Thymus (tissue), 11 donors: ENCODE results near the gene LAMA3. TPM values are rescaled to one million over a fixed set of nuclear protein-coding genes. Genes with fewer than 3 reads are reported as not detected.

Source experiments
- DNase-seq, 9 donors: peaks; one replicate each; pipeline ENCODE4 v3.0.0-alpha.2; 2013; ENCODE audit warnings: low spot score in 9 of 9, low read depth in 6 of 9, missing footprints in 1 of 9
- H3K27ac ChIP-seq, 2 donors: one replicate each; pipeline ENCODE4 v1.5.1; 2013; ENCODE audit warnings: control low read depth in 1 of 2, low read depth in 1 of 2, low read length in 1 of 2, mild to moderate bottlenecking in 1 of 2, moderate library complexity in 1 of 2
- H3K27me3 ChIP-seq, 2 donors: one replicate each; pipeline ENCODE4 v1.5.1; 2013; ENCODE audit warnings: low read length in 1 of 2; ENCODE audit not compliant: control insufficient read depth in 2 of 2, insufficient read depth in 1 of 2
- H3K36me3 ChIP-seq, 2 donors: one replicate each; pipeline ENCODE4 v1.5.1; 2013; ENCODE audit warnings: low read length in 1 of 2, mild to moderate bottlenecking in 1 of 2, moderate library complexity in 1 of 2; ENCODE audit not compliant: control insufficient read depth in 2 of 2, insufficient read depth in 2 of 2
- H3K4me1 ChIP-seq, 2 donors: one replicate each; pipeline ENCODE4 v1.5.1; 2013; ENCODE audit warnings: low read length in 2 of 2; ENCODE audit not compliant: control insufficient read depth in 2 of 2, insufficient read depth in 2 of 2
- H3K4me3 ChIP-seq, 2 donors: one replicate each; pipeline ENCODE4 v1.5.1; 2013; ENCODE audit warnings: low read length in 2 of 2, control low read depth in 1 of 2, mild to moderate bottlenecking in 1 of 2
- H3K9me3 ChIP-seq, 2 donors: one replicate each; pipeline ENCODE4 v1.5.1; 2013; ENCODE audit warnings: low read length in 1 of 2, mild to moderate bottlenecking in 1 of 2; ENCODE audit not compliant: control insufficient read depth in 2 of 2, insufficient read depth in 1 of 2
- WGBS: extraction: QIAGEN DNeasy Blood & Tissue Kit; methylation state at CpG from one replicate; pipeline ENCODE4 v1.1.7; 2013; 5-methylcytosine and 5-hydroxymethylcytosine counted together
- polyA plus RNA-seq: library from polyadenylated mRNA; stranded (reverse); fragments of 200-250 nt; gene quantifications from one replicate; pipeline ENCODE4 v1.2.3, GENCODE V29; 2013
- total RNA-seq: library from RNA; stranded (reverse); fragments of 120-200 nt; gene quantifications from one replicate; pipeline ENCODE4 v1.2.4, GENCODE V29; 2013
- donor health status: healthy.

The LAMA3 gene
- total and polyA plus RNA-seq, 2 donors, result 8.9 to 50.1 TPM

DNA sequence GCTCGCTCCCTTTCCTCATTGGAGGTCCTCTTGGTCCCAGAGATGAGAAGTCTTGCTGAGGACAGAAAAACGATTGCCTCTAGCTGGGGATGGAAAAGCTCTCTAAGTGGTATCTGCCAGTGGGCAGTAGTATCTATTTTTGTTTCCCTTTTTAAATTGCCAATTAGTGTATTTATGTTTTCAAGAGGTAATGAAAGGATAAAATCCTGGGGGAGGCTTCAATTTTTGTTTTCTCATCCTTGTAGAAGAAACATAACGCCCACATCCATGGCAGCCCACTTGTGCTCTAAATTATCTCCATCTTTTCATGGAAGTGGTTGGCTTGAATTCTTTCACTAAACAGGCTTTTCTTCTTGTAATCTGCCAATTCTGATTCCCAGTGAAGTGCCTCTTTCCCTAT, 40.8 kb upstream of the LAMA3 start:
- H3K9me3 ChIP-seq, result no peaks in the 10 kb centered on the region
- no peaks in the 10 kb centered on the region for H3K36me3 ChIP-seq
- no peaks in the 10 kb centered on the region for H3K4me1 ChIP-seq
- no peak overlapping the region for H3K27ac ChIP-seq
- H3K4me3 ChIP-seq, result no peak overlapping the region
- 95% methylated on average over 3 of the region's 3 CpGs for WGBS
- peaks cover 2 to 8% of the 10 kb centered on the region in 2 donors for H3K27me3 ChIP-seq
- DNase-seq, result no peak

DNA sequence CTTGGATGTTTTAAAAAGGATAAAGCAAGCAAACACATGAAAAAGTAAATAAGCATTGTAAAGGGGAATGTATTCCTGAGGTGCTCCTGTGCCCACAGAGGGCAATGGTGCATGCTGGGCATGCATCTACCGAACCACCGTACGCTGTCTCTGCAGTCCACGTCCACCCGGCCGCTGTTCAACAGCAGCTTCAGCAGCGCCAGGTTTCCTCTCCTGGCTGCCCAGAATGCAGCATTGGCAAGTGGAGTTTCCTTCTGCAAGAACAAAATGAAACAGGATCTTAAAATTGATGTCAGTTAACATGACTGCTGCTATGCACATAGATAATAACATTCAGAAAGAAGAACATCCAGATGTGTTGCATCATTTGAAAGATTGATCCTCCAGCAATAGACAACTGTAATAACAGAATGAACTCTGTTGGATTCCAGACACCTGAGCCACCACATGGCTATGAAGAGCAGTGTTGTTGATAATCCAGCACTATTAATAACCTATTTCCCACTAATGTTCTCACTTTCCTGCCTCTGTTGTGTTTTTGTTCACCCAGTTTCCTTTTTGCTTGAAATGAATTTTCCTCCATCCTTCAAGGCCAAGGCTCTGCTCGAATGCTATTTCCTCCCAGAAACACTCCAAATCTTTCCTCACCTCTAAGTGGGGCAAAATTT, 40.2 kb upstream of the LAMA3 start:
- H3K4me1 ChIP-seq, result no peaks in the 10 kb centered on the region
- no peak for DNase-seq
- no peaks in the 10 kb centered on the region for H3K36me3 ChIP-seq
- no peaks in the 10 kb centered on the region for H3K9me3 ChIP-seq
- H3K27ac ChIP-seq, result no peak overlapping the region
- WGBS, result 76% methylated on average over 8 of the region's 8 CpGs
- peaks cover 2 to 8% of the 10 kb centered on the region in 2 donors for H3K27me3 ChIP-seq
- no peak overlapping the region for H3K4me3 ChIP-seq

DNA sequence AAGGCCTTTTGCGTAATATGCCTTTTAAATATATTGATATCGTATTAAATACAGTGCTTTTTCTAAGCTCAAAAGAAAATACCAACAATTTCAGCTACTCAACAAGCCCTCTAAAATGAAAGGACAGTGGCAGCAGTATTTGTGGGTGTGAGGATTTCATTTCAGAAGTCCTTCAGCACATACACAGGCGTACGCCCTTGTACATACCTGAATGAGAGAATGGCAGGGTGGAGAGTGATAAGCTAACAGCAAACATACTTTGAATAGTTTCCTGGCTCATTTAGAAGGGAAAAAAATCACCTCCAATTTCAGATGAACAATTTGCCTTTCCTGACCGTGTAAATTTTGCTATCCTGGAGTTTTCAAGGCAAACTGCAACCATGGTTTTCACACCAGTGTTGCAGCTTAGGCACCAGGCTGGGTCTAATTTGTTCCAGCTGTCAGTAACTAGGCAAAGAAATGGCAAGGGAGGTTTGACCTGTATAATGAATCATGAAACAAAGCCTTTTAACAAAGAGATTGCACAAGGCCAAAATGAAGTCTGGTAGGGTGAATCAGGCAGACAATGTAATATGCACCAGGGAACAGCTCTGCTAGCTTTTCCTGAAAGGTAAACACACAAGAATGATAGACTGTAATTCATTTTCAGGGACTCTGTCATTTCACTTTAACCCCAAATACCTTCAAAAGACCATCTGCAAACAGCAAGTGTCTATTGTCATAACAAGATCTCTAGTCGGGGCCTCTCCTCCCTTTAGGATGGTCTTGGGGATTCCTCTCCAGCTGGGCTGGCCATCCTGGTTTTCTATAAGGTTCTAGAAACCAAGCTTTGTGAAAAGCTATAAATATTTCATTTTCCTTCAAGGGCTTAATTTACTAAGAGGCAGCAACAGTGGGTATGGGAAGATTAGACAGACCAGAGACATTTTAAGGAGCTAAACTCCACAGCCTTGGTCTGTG, 38.0 kb upstream of the LAMA3 start:
- no peaks in the 10 kb centered on the region for H3K9me3 ChIP-seq
- no peak for DNase-seq
- H3K4me3 ChIP-seq, result no peak overlapping the region
- H3K36me3 ChIP-seq, result no peaks in the 10 kb centered on the region
- H3K27ac ChIP-seq, result no peak overlapping the region
- WGBS, result 89% methylated on average over 6 of the region's 6 CpGs
- no peaks in the 10 kb centered on the region for H3K4me1 ChIP-seq
- H3K27me3 ChIP-seq, result peaks cover 2 to 6% of the 10 kb centered on the region in 2 donors

DNA sequence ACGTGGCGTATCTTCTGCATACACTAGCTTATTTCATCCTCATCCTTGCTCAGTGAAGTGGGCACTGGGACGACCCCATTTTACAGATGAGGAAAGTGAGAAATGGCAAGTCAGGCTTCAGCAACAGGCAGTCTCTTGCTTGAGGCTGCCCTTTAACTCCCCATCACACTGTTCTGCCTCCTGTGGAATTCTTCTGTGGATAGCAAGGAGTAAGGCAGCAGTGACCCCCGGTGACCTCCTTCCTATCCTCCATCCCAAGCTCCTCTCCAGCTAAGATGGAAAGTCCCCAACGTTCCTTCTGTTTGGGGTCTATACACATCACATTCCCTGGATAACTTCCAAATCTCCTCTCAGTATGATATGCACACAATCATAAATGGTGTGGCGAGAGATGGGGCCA, 37.0 kb upstream of the LAMA3 start:
- 94% methylated on average over 6 of the region's 6 CpGs for WGBS
- no peak for DNase-seq
- Histone ChIP-seq H3K4me1 (no peaks in the 10 kb centered on the region), H3K36me3 (no peaks in the 10 kb centered on the region), H3K9me3 (no peaks in the 10 kb centered on the region), H3K4me3 (no peak overlapping the region), H3K27ac (no peak overlapping the region), H3K27me3 (peaks cover 2 to 11% of the 10 kb centered on the region in 2 donors)

DNA sequence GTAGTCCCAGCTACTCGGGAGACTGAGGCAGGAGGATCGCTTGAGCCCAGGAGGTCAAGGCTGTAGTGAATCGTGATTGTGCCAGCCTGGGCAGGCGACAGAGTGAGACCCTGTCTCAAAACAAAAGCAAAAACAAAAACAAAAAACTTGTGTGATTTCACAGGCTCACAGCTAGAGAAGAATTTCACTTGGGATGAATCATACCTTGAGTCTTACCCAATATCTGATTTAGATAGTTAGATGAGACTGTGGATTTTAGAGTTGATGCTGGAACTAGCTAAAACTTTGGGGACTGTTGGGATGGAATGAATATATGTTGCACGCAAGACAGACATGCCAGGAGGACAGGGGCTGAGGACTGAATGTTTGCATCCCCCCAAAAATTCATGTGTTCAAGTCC, 31.0 kb upstream of the LAMA3 start:
- DNase-seq, result no peak
- Histone ChIP-seq H3K36me3 (no peaks in the 10 kb centered on the region), H3K4me3 (no peak overlapping the region), H3K27me3 (peaks cover 27 to 56% of the 10 kb centered on the region in 2 donors), H3K4me1 (peaks cover 6 to 13% of the 10 kb centered on the region in 2 donors), H3K27ac (no peak overlapping the region), H3K9me3 (no peaks in the 10 kb centered on the region)
- WGBS, result over 99% methylated on average over 5 of the region's 5 CpGs

DNA sequence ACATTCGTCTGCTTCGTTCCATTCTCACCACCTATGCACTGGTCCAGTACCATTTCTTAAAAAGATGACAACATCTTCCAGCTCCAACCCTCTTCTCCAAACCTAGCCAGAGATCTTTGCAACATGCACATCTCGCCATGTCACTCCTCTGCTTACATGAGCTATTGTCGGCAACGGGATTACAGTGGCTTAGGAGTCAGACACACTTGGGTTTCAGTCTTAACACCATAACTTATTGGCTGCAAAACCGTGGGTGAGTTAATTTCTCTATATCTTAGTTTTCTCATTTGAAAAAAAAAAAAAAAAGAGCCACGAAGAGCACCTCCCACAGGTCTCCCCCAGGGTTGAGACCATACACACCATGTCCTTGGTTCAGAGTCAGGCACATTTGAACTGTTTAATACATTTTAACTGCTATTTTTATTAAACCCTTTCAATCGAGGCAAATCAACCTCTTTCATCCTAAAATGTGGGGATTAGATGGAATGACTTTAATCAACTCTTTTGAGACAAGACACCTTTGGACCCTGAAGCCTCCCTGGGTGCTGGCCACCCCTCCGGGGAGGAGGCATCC, 27.4 kb upstream of the LAMA3 start:
- Histone ChIP-seq H3K4me3 (peak overlapping the region; percentile 10 to 41), H3K27ac (no peak overlapping the region), H3K4me1 (peaks cover 6 to 13% of the 10 kb centered on the region in 2 donors), H3K9me3 (no peaks in the 10 kb centered on the region), H3K27me3 (peaks cover 32 to 86% of the 10 kb centered on the region in 2 donors), H3K36me3 (no peaks in the 10 kb centered on the region)
- 50% methylated on average over 9 of the region's 9 CpGs for WGBS
- DNase-seq, result peak in 1 of 9 donors; percentile 12

DNA sequence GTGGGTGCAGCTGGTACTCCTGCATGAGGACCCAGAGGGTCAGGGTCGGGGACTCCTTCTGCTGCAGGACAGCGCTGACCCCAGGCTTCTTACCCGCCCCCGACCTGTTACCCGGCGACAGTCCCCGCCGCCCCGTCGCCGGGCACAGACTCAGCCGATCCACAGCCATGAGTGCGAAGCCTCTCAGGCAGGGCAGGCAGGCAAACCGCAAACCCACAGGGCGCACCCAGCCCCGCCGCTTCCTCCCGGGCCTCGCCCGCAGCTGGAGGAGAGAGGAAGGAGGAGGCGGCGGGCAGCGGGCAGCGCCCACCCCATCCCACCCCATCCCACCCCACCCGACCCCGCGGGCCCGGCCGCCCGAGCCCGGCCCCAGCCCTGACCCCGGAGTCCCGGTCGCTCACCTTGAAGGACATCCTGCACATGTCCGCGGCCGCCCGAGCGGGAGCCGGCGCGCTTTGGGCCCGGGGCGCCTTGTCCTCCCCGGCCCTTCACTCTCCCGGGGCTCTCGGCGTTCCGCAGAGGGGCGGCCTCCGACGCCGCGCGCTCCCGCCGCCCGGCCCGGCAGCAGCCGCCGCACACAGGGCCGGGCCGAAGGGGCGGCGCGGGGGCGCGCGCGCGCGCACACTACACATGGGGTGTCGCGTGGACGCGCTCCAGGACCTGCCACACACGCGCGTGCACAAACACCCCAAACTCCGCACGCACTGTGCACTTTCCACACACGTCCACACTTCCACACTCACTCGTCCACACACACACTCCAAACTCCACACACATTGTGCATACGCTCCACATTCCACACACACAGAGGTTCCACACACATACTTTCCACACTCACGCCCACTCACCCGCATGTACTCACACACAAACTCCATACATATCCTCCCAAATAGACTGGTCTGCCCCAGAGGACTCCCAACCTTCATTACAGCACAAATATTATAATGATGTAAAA, 26.7 kb upstream of the LAMA3 start, which contains the start of gene ANKRD29:
Gene ANKRD29 (minus strand): TSS at position 603 of the 955 bp plus-strand sequence. CDS start 181 bp downstream, at position 422.
- H3K27me3 ChIP-seq, result peaks cover 32 to 82% of the 10 kb centered on the region in 2 donors
- DNase-seq, result peak in 5 of 9 donors; percentile 5 to 40 (median 9)
- 2% methylated on average over 85 of the region's 86 CpGs for WGBS

DNA sequence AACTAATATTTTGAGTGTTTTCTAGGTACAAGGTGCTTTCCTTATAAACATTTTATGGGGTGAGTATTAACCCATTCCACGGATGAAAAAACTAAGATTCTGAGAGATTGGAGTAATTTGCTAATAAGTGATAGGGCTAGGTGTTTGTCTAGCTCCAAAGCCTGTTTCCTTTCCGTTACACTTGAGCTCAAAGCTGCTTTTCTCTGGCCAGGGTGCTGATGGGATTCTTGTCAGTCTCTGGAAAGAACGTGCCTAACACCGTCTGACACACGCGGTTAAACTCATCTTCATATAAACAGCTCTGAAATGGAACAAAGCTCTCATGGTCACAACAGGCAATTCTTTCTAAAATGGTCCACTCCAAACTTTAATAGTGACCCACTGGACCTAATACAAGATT, 24.6 kb upstream of the LAMA3 start:
- Histone ChIP-seq H3K36me3 (no peaks in the 10 kb centered on the region), H3K4me1 (peaks cover 6 to 13% of the 10 kb centered on the region in 2 donors), H3K27me3 (peaks cover 32 to 82% of the 10 kb centered on the region in 2 donors), H3K27ac (no peak overlapping the region), H3K9me3 (no peaks in the 10 kb centered on the region), H3K4me3 (no peak overlapping the region)
- DNase-seq, result no peak
- WGBS, result 78% methylated on average over 6 of the region's 6 CpGs

More for the DNA sequence above, 26.7 kb upstream of the LAMA3 start, which contains the start of gene ANKRD29:
- peaks cover 6 to 13% of the 10 kb centered on the region in 2 donors for H3K4me1 ChIP-seq
- H3K27ac ChIP-seq, result no peak within 1 kb of the TSS
- H3K9me3 ChIP-seq, result no peaks in the 10 kb centered on the region
- H3K36me3 ChIP-seq, result no peaks in the 10 kb centered on the region
- H3K4me3 ChIP-seq, result peak within 1 kb of the TSS; percentile 10 to 41
